Stimulated activated CD8-positive, alpha-beta memory T cell treated with anti-CD3 and anti-CD28 coated beads, Interleukin-4, amount 100 ng/mL, for 48 hours (primary cell): Measurements from ENCODE around the gene RORC.
A peak's percentile ranks its signal among the peaks of the same experiment; 100 is the strongest.

Experiments
- DNase-seq: peaks from one replicate; pipeline ENCODE4 v3.0.0-alpha.2; 2020

The RORC gene

DNA sequence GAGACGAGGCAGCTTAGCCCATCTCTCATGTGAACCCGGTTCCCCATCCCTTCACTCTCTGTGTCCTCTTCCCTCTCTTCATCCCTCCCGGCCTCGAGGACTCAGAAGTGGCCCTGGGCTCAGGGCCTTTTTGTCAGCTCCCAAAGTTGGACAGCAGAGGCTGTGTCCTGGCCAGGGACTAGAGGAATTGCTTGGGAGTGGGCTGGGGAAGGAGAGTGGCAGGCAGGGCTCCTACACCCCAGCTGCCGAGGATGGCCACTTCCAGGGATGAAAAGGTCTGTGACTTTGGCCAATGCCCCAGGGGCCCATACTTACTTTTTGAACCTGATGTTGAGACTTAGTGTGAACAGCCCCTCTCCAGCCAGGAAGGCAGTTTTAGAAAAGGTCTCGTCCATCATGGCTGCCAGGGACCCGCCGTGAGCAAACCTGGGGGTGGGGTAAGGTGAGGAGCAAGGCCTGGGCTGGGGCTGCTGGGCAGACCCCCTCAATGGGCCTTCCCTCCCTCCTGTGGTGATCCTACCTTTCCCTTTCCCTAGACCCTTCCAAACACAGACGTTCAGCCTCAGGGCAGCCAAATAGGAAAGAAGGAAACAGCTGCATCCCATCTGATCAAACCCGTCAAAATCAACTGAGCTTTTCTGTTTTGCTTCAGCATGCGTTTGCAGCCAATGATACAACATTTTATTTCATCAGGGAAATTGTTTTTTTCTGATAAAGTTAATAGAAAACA, 16.4 kb upstream of the RORC start:
- DNase-seq = peak; percentile 24

DNA sequence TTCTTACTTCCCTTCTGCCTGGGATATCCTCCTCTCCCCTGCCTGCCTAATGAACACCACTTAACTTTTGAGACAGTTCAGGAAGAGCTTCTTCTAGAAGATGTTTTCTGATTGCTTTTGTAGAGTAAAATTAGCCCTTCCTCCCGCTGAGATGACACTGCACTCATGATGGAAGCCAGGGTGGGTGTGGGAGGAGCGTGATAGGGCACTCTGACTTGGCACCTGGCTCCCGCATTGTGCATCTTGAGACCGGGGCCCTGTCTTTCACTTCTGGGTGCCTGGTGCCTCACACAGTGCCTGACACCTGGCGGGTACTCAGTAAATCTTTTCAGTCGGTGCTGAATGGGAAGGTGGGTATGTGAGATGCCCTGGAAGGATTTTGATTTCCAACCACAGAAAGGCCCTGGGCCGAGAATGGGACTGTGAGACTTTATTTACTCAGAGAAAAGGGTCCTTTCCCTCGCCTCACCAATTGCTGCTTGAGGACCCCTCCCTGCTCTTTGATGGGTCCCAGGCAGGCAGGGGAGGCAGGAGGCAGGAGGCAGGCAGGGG, 15.2 kb upstream of the RORC start:
- DNase-seq = peak; percentile 36

DNA sequence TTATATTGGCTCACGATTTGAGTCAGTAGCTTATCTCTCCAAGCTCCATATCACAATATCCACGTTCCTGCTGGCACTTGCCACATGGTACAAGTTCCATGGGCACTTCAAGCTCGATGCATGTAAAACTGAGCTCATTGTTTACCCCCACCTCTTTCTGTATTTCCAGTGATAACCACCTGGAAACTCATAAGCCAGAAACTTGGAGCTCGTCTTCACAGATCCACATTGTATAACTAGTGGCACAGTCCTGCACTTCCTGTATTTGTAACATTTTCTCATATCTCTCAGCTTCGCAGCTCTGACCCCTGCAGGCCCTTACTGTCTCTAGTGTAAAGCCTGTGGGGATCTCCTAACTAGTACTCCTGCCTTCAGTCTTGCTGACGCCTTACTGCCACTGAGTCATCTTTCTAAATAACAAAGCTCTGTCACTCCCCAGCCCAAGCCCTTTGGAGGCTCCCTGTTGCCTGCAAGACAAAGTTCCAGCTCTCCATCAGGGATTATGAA, 14.5 kb upstream of the RORC start:
- DNase-seq = peak; percentile 47

DNA sequence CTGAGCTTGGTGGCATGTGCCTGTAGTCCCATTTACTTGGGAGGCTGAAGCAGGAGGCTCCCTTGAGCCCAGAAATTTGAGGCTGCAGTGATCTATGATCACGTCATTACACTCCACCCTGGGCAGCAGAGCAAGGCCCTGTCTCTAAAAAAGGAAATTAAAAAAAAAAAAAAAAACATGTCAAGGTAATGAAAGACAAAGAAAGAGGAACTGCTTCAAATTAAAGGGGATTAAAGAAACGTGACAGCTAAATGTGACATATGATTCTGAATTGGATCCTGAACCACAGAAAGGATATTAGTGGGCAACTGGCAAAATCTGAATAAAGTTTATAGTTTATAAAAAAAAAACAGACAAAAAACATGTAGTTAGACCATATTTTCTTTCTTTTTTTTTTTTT, 11.8 kb upstream of the RORC start:
- DNase-seq = no peak

DNA sequence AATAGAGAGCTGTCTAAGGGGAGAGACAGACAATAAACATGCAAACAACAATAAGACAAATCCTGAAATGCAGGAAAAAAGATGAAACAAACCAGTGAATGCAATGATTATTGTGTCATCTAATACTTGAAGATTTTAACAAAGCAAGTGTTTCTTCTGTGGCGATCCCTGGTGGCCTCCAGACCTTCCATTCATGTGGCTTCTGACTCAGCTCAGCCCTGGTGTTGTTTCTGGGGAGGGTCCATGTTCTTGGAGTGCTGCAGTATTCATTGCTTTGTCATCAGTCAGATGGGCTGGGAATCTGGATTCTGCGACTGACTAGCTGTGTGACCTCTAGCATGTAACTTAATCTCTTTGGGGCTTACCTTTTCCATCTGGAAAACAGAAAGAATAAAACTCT, 9.5 kb upstream of the RORC start:
- no peak for DNase-seq

DNA sequence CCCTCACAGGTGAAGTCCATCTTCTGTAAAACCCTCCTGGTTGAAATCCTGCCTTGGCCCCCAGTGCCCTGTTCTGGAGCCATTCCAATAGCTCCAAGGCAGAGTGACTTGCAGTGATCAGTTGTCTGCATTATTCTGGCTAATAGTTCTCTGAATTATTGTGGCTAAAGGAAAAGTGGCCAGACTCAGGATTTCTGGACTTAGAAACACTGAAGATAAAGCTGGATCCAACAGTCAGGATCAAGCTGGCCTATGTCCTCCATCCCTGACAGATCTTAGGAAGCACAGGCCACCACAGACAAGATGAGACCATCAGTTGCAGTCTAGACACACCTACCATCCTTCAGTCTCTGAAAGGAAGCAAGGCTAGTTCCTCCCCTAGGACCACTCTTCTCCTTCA, 8.8 kb upstream of the RORC start:
- DNase-seq = no peak

DNA sequence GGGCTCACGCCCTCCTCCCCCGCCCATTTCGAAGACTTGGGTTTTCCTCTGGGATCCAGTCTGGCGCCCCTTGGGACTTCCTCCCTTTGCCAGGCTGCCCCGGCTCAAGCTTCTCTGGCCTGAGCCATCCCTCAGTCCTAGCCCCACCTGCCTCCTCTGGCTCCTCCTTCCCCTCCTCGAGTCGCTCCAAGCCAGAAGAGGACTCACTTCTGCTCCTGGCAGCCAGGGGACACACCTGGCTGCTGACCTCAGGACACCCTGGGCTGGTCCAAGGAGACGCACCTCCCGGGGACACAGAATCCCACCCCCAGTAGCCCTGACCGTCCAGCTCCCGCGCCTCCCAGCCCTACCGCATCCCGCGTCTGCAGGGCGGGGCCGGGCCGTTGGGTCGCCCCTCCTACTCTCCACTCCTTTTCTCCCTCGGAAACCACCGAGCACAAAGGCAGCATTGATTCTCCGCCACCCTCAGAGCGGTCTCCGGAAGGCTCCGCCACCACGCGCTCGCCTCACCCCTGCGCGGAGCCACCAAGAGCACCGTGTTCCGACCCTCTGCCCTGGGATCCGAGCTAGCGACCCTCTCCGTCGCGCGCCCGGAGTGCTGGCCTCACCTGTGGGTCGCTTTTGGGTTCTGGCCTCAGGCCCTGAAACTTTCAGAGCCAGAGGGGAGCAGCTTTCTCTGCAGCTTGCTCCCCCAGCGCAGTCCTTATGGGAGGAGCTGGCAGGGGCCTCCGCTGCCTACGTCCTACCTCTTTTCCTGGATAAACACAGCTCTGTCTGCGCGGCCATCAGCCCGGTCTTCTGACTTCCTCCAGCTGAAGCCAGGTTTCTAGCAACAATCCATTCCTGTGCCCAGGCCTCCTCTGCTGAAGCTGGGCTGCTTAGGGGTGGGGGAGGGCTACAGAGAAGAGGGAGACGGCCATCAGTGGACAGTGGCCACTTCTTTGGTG, 8.1 kb upstream of the RORC start, which contains the start of gene C2CD4D:
C2CD4D (minus strand) TSS at position 364 of the 947 bp plus-strand sequence. CDS start 831 bp downstream, outside the sequence.
- DNase-seq = peak; percentile 80

DNA sequence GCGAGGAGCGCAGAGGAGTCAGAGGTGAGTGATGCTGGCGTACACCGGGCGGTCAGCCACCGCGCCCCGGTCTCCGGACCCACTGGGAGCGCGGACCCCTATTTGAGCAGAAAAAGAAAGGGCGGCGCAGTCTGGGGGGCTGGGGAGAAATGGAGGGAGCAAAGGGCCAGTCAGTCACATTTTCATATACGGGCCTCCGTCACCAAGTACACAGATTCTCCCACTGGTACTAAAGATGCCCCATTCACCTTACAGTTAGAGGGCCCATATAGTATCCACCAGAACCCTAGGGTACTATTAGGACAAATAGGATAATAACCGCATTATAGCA, 7.4 kb upstream of the RORC start:
- DNase-seq = no peak

DNA sequence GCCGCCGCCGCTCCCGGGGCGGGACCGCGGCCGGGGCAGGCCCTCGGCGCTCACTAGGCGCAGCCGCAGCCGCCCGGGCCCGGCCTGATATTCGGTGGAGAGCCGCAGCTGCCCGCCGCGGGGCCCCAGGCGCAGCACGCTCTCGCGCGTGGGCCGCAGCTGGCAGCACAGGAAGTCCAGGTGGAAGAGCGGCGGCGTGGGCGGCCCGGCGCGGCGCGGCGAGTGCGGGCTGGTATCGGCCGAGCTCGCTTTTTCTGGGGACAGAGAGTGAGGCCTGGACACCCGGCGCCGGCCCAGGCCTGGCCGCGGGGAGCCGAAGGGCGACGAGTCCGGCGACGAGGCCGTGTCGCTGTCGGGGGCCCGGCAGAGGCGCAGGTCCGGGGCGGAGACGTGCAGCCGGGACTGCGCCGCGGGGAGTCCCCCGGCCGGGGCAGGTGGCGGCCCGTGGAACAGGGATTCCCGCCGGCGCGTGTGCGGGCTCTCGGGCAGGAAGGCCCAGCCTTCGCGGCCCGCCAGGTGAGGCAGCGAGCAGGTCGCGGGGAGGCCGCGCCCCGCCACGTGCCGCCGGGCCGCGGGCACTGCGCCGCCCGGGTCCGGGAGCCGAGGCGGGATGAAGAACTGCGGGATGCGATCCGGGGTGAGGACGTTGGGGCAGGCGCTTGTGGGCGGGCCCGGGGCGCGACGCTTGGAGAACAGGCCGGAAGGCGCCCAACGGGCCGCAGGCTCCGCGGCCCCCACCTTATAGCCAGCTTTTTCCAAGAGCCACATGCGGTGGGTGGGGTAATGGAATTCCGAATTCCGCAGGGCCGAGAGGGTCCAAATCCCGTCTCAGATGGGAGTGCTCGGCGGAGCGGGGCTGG, 6.8 kb upstream of the RORC start:
- DNase-seq = peak; percentile 63

DNA sequence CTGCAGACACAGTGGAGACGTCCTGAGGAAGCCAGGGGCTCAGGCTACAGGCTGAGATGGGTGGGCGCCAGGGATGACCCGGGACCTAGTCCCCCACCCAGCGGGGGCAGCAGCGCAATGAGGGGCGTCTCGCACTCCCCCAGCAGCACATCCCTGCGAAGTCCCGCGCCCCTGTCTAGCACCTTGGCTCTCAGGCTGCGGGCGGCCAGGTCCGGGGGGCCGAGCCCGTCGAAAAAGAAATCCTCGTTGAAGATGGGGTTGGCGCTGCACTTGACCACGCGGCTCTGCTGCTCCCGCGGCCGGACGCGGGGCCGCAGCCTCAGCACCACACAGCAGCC, 6.3 kb upstream of the RORC start:
- no peak for DNase-seq

DNA sequence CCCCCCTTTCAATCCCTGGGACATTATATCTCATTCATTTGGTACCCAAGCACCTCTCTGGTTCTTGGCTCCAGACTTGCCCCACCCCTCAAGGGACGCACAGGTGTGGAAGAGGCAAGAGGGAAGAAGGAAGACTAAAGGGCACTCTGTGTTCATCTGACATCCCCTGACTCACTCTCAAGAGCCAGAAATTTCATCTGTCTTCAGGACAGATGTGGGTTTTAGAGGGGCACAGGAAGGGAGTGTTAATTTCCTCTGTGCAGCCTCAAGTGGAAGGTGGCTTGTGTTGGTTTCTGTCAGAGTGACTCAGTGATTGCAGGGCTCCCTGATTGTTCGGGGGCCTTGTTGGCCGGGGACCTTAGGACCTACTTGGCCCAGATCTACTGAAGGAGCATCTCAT, 5.6 kb upstream of the RORC start:
- peak; percentile 57 for DNase-seq

DNA sequence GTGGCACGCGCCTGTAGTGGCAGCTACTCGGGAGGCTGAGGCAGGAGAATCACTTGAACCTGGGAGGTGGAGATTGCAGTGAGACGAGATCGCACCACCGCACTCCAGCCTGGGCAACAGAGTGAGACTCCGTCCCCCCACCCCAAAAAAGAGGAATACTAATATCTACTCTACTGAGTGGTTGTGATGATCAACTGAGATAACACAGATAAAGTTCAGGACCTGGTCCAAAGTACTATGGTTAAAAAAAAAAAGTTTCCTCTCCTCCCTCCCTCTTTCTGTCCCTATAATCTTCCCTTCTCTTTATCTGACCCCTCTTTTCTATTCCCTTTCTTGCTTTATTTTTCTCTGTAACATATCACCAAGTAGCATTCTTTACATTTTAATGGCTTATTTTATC, 4.0 kb upstream of the RORC start:
- no peak for DNase-seq

DNA sequence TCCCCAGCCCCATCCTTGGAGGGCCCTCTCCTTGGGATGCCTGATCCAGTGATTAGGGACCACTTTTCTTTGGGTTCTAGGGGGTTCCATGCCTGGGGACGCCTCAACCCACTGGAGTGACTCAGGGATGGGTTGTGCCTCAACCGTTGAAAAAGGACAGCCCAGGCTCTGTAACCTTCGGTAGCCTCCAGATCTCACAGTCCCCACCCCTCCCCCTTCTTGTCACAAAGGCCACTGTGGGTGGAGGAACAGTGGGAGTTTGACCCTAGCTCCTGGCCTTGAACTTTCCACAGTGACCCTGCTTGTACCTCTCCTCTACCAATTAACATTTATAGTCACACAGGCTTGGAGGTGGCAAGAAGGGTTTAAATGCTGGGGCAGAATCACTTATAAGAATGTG, 2.6 kb upstream of the RORC start:
- peak; percentile 40 for DNase-seq

DNA sequence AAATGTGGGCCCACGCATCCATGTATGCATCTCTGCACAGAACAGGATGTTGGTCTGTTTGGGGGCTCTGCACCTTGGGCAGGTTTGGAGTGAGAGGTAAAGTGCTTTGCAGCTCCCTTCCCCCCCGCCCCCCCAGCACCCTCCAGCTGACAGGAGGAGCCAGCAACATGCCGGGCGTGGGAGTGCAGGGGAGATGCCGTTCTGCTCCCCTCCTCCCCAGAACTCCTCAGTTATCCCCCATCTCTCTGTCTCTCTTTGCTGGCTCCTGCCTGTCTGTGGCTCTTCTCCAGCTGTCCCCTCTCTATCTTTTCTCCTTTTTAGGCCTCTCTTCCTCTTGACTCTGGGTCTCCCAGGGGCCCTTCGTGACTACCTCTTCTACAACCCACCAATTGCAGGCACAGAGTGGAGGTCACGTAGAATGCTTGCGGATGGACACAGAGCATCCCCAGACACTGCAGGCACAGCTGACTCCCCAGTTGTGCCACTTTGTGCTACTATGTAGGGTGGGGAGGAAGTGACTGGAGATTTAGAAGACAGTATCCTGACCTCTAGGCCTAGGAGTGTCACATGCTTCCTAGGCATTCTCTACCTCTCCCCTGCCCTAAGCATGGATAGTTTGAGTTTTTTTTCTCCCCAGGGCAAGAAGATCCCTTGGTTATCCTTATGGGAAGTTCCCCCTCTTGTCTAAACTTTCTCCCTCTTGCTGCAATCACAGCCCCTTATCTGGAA, 1.7 kb upstream of the RORC start:
- no peak for DNase-seq

DNA sequence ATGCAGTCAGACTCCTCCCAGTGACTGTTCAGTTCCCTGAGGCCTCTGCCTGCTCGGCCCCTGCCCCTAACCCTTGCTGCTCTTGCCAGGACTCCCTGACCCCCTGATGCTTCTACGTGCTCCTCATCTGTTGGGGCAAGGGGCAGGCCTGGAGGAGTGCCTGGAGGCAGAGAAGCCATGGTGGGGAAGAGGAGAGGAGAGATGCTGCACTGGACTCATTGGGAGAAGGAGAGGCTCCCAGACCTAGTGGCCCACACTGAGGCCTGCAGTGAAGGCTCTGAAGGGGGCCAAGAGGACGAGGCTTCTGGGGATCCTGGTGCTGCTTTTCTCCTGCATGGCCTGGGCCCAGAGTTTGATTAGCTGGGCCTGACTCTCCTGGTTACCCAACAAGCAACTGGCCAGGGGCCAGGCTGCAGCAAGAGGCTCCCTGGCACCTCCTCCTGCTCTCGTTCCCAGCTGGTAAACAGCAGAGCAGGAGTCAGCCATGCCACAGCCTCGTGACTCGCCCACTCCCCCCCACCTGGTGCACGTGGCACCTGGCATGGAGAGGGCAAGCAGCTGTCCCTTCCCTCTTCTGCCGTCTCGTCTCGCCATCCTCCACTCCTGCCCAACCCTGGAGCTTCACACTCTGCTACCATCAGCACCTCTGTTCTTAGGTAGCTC, 847 bp upstream of the RORC start:
- DNase-seq = no peak

DNA sequence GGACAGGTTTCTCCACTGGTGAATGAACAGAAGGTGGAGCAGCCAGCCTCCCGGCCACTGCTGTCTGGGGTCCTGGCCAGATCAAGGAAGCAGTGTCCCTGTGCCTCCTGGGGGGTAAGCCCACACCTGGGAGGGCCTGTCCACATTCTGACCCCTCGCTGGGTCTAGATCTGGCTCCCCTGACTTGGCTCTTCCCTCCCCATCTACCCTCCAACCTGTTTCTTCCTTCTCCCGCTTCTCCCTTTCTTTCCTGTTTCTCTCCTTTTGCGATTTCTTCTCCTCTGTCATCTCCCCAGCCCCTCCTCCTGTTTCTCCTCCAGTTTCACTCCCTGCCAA, 378 bp downstream of the RORC start:
- no peak for DNase-seq

DNA sequence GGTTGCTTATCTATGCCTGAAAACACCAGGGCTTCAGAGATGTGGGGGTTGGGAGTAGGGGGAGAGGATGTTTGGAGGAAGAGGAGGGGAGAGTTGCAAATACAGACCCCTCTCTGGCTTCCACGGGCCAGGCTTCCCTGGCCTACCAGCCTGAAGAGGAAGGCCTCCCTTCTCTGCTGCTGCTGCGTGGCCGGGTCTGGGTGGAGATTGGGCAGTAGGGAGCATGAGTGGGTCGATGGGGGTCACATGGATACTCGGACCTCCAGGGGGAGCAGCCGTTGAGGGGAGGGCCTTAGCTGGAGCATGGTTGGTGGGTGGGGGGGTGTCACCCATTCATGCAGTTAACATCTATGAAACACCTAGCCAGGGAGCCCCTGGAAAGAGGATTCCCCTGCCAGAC, 1.5 kb downstream of the RORC start:
- DNase-seq = no peak

DNA sequence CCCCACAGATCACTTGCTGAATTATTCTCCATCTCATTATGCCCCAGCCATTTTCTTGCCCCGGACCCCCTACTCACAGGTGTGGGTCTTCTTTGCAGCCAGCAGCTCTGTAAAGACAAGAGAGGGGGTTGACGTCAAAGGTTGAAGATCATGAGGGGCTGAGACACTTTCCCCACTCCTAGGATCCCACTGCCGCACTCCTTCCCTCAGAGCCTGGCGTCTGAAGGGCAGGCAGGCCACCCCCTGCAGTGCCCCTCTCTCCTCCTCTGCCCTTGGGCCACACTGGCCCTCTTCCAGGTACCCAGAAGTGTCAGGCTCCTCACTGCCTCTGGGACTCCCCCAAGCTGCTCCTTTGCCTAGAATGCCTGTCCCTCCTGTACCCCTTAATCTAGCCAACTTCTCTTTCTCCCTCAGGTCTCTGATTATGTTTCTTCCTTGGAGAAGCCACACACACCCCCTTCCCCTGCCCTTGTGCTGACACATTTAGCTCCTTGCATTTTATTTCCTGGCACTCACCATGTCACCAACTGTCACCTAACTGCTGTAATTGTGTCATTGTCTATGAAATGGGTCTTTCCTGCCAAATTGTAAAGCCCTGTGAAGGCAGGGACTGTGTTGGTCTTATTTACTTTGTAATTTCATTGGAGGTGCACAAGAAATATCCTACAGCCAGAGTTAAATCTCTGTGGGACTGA, 2.1 kb downstream of the RORC start:
- DNase-seq = no peak

DNA sequence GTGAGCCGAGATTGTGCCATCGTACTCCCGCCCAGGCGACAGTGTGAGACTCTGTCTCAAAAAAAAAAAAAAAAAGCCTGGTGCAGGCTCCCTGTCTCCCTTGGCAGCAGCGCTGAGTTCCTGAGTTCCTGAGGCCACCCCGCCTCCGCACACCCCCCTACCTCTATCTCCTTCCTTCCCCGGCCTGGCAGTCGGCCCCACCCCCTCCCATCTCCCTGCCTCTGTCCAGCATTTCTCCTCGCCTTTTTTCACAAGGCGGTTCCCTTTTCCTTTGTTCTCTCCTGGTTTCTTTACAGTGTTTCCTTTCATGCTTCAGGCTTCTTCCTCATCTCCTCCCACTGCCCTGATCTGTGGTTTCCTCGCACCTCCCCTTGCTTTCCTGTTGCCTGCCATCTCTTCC, 2.7 kb downstream of the RORC start:
- DNase-seq = no peak

DNA sequence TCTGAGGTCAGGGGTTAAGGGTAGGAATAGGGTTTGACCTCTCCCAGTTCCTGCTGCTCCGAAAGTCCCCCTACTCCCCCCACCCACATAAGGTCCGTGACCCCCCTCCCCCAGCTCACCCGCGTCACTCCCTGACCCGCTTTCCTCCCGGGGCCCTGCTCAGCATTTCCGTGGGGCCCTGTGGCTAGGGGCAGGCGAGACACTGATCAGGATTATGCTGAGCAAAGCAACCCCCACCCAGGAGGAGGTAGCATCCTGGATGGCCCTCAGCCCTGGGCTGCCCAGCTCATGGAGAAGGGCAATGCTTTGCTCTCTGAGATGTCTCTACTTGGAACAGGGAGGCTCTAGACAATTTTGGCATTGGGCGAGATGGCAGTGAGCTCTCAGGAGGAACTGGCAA, 3.7 kb downstream of the RORC start:
- no peak for DNase-seq
